MG63 (cell line): ENCODE data around the gene EIF4H. TPM values are rescaled to one million over a fixed set of nuclear protein-coding genes. Genes with fewer than 3 reads are reported as not detected.
"Not testable (repeated sequence)": the region's sequence is repeated elsewhere in the genome, so short reads cannot be mapped to it uniquely, and the experiment has no call there.

Experiments used
- DNase-seq: peaks from one replicate; pipeline ENCODE4 v3.0.0-alpha.2; 2020
- H3K27me3 ChIP-seq: fragments of 250-450 bp; sonication (Bioruptor Pico); 2 replicates; pipeline ENCODE4 v1.5.1; 2020; ENCODE audit warnings: mild to moderate bottlenecking, moderate library complexity
- H3K36me3 ChIP-seq: fragments of 250-450 bp; sonication (Bioruptor Pico); 2 replicates; pipeline ENCODE4 v1.5.1; 2020; ENCODE audit warnings: mild to moderate bottlenecking, moderate library complexity
- H3K4me3 ChIP-seq: fragments of 250-450 bp; sonication (Bioruptor Pico); 2 replicates; pipeline ENCODE4 v1.5.1; 2020; ENCODE audit warnings: mild to moderate bottlenecking, moderate library complexity
- H3K9me3 ChIP-seq: fragments of 250-450 bp; sonication (Bioruptor Pico); 2 replicates; pipeline ENCODE4 v1.5.1; 2020; ENCODE audit warnings: mild to moderate bottlenecking, moderate library complexity
- total RNA-seq: library from RNA; depleted of rRNA; stranded (reverse); fragments of >200 nt; shearing (Covaris generic); gene quantifications from 2 replicates; pipeline ENCODE4 v1.2.3, GENCODE V29; 2014; ENCODE audit warnings: low replicate concordance

The EIF4H gene
- total RNA-seq, 1 experiment from 2014 or later = 364 TPM

GRCh38 chr7:74165867-74166593 lies 8.1 kb upstream of the EIF4H start:
- DNase-seq = no peak
- Histone ChIP-seq H3K9me3 (no peaks in the 10 kb centered on the region), H3K27me3 (no peaks in the 10 kb centered on the region), H3K36me3 (no peaks in the 10 kb centered on the region), H3K4me3 (no peak overlapping the region)

GRCh38 chr7:74167324-74167723 lies 6.8 kb upstream of the EIF4H start:
- H3K27me3 ChIP-seq, H3K4me3 ChIP-seq, H3K36me3 ChIP-seq, H3K9me3 ChIP-seq, DNase-seq: not testable (repeated sequence)

- H3K4me3 ChIP-seq = peak overlapping the region; percentile 79
- peaks cover 20% of the 10 kb centered on the region for H3K36me3 ChIP-seq
- no peaks in the 10 kb centered on the region for H3K27me3 ChIP-seq
- no peaks in the 10 kb centered on the region for H3K9me3 ChIP-seq
- DNase-seq = no peak
Measured at GRCh38 chr7:74173074-74173473, 1.1 kb upstream of the EIF4H start.

GRCh38 chr7:74173491-74173865 lies 678 bp upstream of the EIF4H start:
- Histone ChIP-seq H3K9me3 (no peaks in the 10 kb centered on the region), H3K36me3 (peaks cover 20% of the 10 kb centered on the region), H3K27me3 (no peaks in the 10 kb centered on the region), H3K4me3 (peak overlapping the region; percentile 79)
- DNase-seq = no peak

GRCh38 chr7:74174606-74175082 lies 488 bp downstream of the EIF4H start:
- Histone ChIP-seq H3K4me3 (peak overlapping the region; percentile 79), H3K27me3 (no peaks in the 10 kb centered on the region), H3K36me3 (peaks cover 29% of the 10 kb centered on the region), H3K9me3 (no peaks in the 10 kb centered on the region)
- peak; percentile 55 for DNase-seq

- Histone ChIP-seq H3K9me3 (no peaks in the 10 kb centered on the region), H3K27me3 (no peaks in the 10 kb centered on the region), H3K4me3 (peak overlapping the region; percentile 79), H3K36me3 (peaks cover 34% of the 10 kb centered on the region)
- no peak for DNase-seq
Measured at GRCh38 chr7:74175340-74175739, 1.2 kb downstream of the EIF4H start.

- no peaks in the 10 kb centered on the region for H3K9me3 ChIP-seq
- no peaks in the 10 kb centered on the region for H3K27me3 ChIP-seq
- no peak overlapping the region; the same call in 1 of the 2 replicates for H3K4me3 ChIP-seq
- H3K36me3 ChIP-seq = peaks cover 36% of the 10 kb centered on the region
- DNase-seq = no peak
Measured at GRCh38 chr7:74176555-74176954, 2.4 kb downstream of the EIF4H start.

- DNase-seq = no peak
- Histone ChIP-seq H3K27me3 (no peaks in the 10 kb centered on the region), H3K36me3 (peaks cover 47% of the 10 kb centered on the region), H3K4me3 (no peak overlapping the region), H3K9me3 (no peaks in the 10 kb centered on the region)
Measured at GRCh38 chr7:74178632-74179031, 4.5 kb downstream of the EIF4H start.

GRCh38 chr7:74179935-74180604 lies 5.9 kb downstream of the EIF4H start:
- H3K36me3 ChIP-seq = peaks cover 43% of the 10 kb centered on the region
- no peaks in the 10 kb centered on the region for H3K27me3 ChIP-seq
- H3K9me3 ChIP-seq = no peaks in the 10 kb centered on the region
- no peak for DNase-seq
- no peak overlapping the region for H3K4me3 ChIP-seq

- H3K36me3 ChIP-seq = peaks cover 43% of the 10 kb centered on the region
- DNase-seq = no peak
- no peaks in the 10 kb centered on the region for H3K27me3 ChIP-seq
- no peaks in the 10 kb centered on the region for H3K9me3 ChIP-seq
- no peak overlapping the region for H3K4me3 ChIP-seq
Measured at GRCh38 chr7:74180866-74181265, 6.7 kb downstream of the EIF4H start.

GRCh38 chr7:74181821-74182220 lies 7.7 kb downstream of the EIF4H start:
- DNase-seq = no peak
- Histone ChIP-seq H3K36me3 (peaks cover 38% of the 10 kb centered on the region), H3K9me3 (no peaks in the 10 kb centered on the region), H3K27me3 (no peaks in the 10 kb centered on the region), H3K4me3 (no peak overlapping the region)

GRCh38 chr7:74182453-74183090 lies 8.4 kb downstream of the EIF4H start:
- peaks cover 31% of the 10 kb centered on the region for H3K36me3 ChIP-seq

GRCh38 chr7:74183142-74183541 lies 9.0 kb downstream of the EIF4H start:
- Histone ChIP-seq H3K9me3 (no peaks in the 10 kb centered on the region), H3K4me3 (no peak overlapping the region), H3K36me3 (peaks cover 34% of the 10 kb centered on the region), H3K27me3 (no peaks in the 10 kb centered on the region)
- DNase-seq = no peak

More at GRCh38 chr7:74182453-74183090, 8.4 kb downstream of the EIF4H start:
- DNase-seq = no peak
- Histone ChIP-seq H3K27me3 (no peaks in the 10 kb centered on the region), H3K4me3 (no peak overlapping the region), H3K9me3 (no peaks in the 10 kb centered on the region)

- Histone ChIP-seq H3K27me3 (no peaks in the 10 kb centered on the region), H3K9me3 (no peaks in the 10 kb centered on the region), H3K4me3 (no peak overlapping the region), H3K36me3 (peaks cover 37% of the 10 kb centered on the region)
- DNase-seq = no peak
Measured at GRCh38 chr7:74183653-74184450, 9.7 kb downstream of the EIF4H start.

GRCh38 chr7:74185016-74185415 lies 10.9 kb downstream of the EIF4H start:
- Histone ChIP-seq H3K9me3 (no peaks in the 10 kb centered on the region), H3K36me3 (peaks cover 40% of the 10 kb centered on the region), H3K27me3 (no peaks in the 10 kb centered on the region), H3K4me3 (no peak overlapping the region)
- no peak for DNase-seq

GRCh38 chr7:74185636-74186035 lies 11.5 kb downstream of the EIF4H start:
- Histone ChIP-seq H3K4me3 (no peak overlapping the region), H3K27me3 (no peaks in the 10 kb centered on the region), H3K36me3 (peaks cover 45% of the 10 kb centered on the region), H3K9me3 (no peaks in the 10 kb centered on the region)
- no peak for DNase-seq
